ENCODE measurements around the gene DUSP1. TPM values are rescaled to one million over a fixed set of nuclear protein-coding genes. Genes with fewer than 3 reads are reported as not detected.
"Not testable (repeated sequence)": the region's sequence is repeated elsewhere in the genome, so short reads cannot be mapped to it uniquely, and the experiment has no call there.

DUSP1 gene
- total RNA-seq, 2 donors from 2014 or later: 9.2 to 11.0 TPM

GRCh38 chr5:172816925-172817562 lies 46.0 kb upstream of the DUSP1 start:
- Mint-ChIP-seq H3K9me3 (no peaks in the 10 kb centered on the region), H3K36me3 (ENCODE audit: low read depth) (no peaks in the 10 kb centered on the region), H3K27ac (no peak overlapping the region), H3K4me1 (no peaks in the 10 kb centered on the region), H3K27me3 (ENCODE audit: insufficient read depth) (peaks cover 18% of the 10 kb centered on the region), H3K4me3 (no peak overlapping the region)
- TF ChIP-seq CTCF (conservative IDR thresholded peaks at IDR 0.05): no peak
- Histone ChIP-seq H3K9ac (ENCODE audit: extremely low read depth, low read length, poor library complexity, severe bottlenecking) (no peak overlapping the region), H3K27ac (ENCODE audit: low read depth, low read length) (no peak overlapping the region), H3K36me3 (ENCODE audit: control insufficient read depth, insufficient read depth, low read length) (no peaks in the 10 kb centered on the region), H3K27me3 (ENCODE audit: control insufficient read depth, insufficient read depth, low read length, poor library complexity, severe bottlenecking) (no peaks in the 10 kb centered on the region), H3K4me3 (ENCODE audit: low read length) (no peak overlapping the region), H3K4me1 (ENCODE audit: control insufficient read depth, insufficient read depth, low read length) (no peaks in the 10 kb centered on the region), H3K9me3 (ENCODE audit: control insufficient read depth, low read length) (no peaks in the 10 kb centered on the region)
- DNase-seq: peak; percentile 48
- 87 to 94% methylated on average over 3 to 5 of the region's 5 CpGs for WGBS, 2 experiments (ENCODE audit: insufficient coverage in 1 of 2, insufficient read length in 1 of 2)

- WGBS, 2 experiments (ENCODE audit: insufficient coverage in 1 of 2, insufficient read length in 1 of 2): 89 to 94% methylated on average over 4 to 7 of the region's 7 CpGs
- TF ChIP-seq CTCF (conservative IDR thresholded peaks at IDR 0.05): no peak
Measured at GRCh38 chr5:172815631-172816030, 44.6 kb upstream of the DUSP1 start.

GRCh38 chr5:172810996-172811395 lies 40.0 kb upstream of the DUSP1 start:
- 77 to 97% methylated on average over 3 to 4 of the region's 4 CpGs for WGBS, 2 experiments (ENCODE audit: insufficient coverage in 1 of 2, insufficient read length in 1 of 2)
- H3K27me3 ChIP-seq (ENCODE audit: control insufficient read depth, insufficient read depth, low read length, poor library complexity, severe bottlenecking); H3K36me3 Mint-ChIP-seq (ENCODE audit: low read depth); H3K4me3 ChIP-seq (ENCODE audit: low read length); H3K4me1 Mint-ChIP-seq; H3K36me3 ChIP-seq (ENCODE audit: control insufficient read depth, insufficient read depth, low read length); H3K27me3 Mint-ChIP-seq (ENCODE audit: insufficient read depth); H3K4me1 ChIP-seq (ENCODE audit: control insufficient read depth, insufficient read depth, low read length); H3K27ac ChIP-seq (ENCODE audit: low read depth, low read length); H3K4me3 Mint-ChIP-seq; H3K27ac Mint-ChIP-seq; DNase-seq; H3K9ac ChIP-seq (ENCODE audit: extremely low read depth, low read length, poor library complexity, severe bottlenecking): not testable (repeated sequence)
- peaks cover 14% of the 10 kb centered on the region for H3K9me3 ChIP-seq (ENCODE audit: control insufficient read depth, low read length)
- peaks cover 12% of the 10 kb centered on the region for H3K9me3 Mint-ChIP-seq

More at GRCh38 chr5:172815631-172816030, 44.6 kb upstream of the DUSP1 start:
- H3K9ac ChIP-seq (ENCODE audit: extremely low read depth, low read length, poor library complexity, severe bottlenecking): no peak overlapping the region
- no peaks in the 10 kb centered on the region for H3K9me3 ChIP-seq (ENCODE audit: control insufficient read depth, low read length)
- Mint-ChIP-seq H3K27me3 (ENCODE audit: insufficient read depth) (peaks cover 7% of the 10 kb centered on the region), H3K36me3 (ENCODE audit: low read depth) (no peaks in the 10 kb centered on the region), H3K4me1 (no peaks in the 10 kb centered on the region), H3K27ac (no peak overlapping the region), H3K9me3 (peaks cover 1% of the 10 kb centered on the region), H3K4me3 (no peak overlapping the region)
- no peaks in the 10 kb centered on the region for H3K27me3 ChIP-seq (ENCODE audit: control insufficient read depth, insufficient read depth, low read length, poor library complexity, severe bottlenecking)
- no peaks in the 10 kb centered on the region for H3K4me1 ChIP-seq (ENCODE audit: control insufficient read depth, insufficient read depth, low read length)
- no peak overlapping the region for H3K4me3 ChIP-seq (ENCODE audit: low read length)
- no peak overlapping the region for H3K27ac ChIP-seq (ENCODE audit: low read depth, low read length)
- no peaks in the 10 kb centered on the region for H3K36me3 ChIP-seq (ENCODE audit: control insufficient read depth, insufficient read depth, low read length)
- DNase-seq: no peak

- peaks cover 5% of the 10 kb centered on the region for H3K27me3 Mint-ChIP-seq (ENCODE audit: insufficient read depth)
- H3K27ac Mint-ChIP-seq: no peak overlapping the region
- DNase-seq: no peak
- H3K4me1 ChIP-seq (ENCODE audit: control insufficient read depth, insufficient read depth, low read length): no peaks in the 10 kb centered on the region
- H3K36me3 Mint-ChIP-seq (ENCODE audit: low read depth): no peaks in the 10 kb centered on the region
- H3K9me3 ChIP-seq (ENCODE audit: control insufficient read depth, low read length): peaks cover 14% of the 10 kb centered on the region
- H3K27ac ChIP-seq (ENCODE audit: low read depth, low read length): no peak overlapping the region
- no peaks in the 10 kb centered on the region for H3K27me3 ChIP-seq (ENCODE audit: control insufficient read depth, insufficient read depth, low read length, poor library complexity, severe bottlenecking)
- no peak overlapping the region for H3K4me3 ChIP-seq (ENCODE audit: low read length)
- peaks cover 12% of the 10 kb centered on the region for H3K9me3 Mint-ChIP-seq
- H3K4me3 Mint-ChIP-seq: no peak overlapping the region
- H3K36me3 ChIP-seq (ENCODE audit: control insufficient read depth, insufficient read depth, low read length): no peaks in the 10 kb centered on the region
- TF ChIP-seq CTCF (conservative IDR thresholded peaks at IDR 0.05): no peak
- peaks cover 6% of the 10 kb centered on the region for H3K4me1 Mint-ChIP-seq
- no peak overlapping the region for H3K9ac ChIP-seq (ENCODE audit: extremely low read depth, low read length, poor library complexity, severe bottlenecking)
- WGBS, 2 experiments (ENCODE audit: insufficient coverage in 1 of 2, insufficient read length in 1 of 2): 96 to 100% methylated on average over 2 of the region's 2 CpGs
Measured at GRCh38 chr5:172809774-172810173, 38.8 kb upstream of the DUSP1 start.
